AG04449 (cell line): ENCODE measurements around the gene DIO3.

Source experiments
- CTCF ChIA-PET: fragments of 350-600 bp; formaldehyde crosslinking; extraction: SDS; loops from one replicate; lab custom pipeline; 2021; ENCODE audit warnings: antibody characterized with exemption; lab: Yijun Ruan, JAX
- POLR2A ChIA-PET: fragments of 400-600, 350-600 bp; formaldehyde crosslinking; extraction: SDS; loops from one replicate; lab custom pipeline; 2020; ENCODE audit warnings: antibody characterized with exemption, inconsistent platforms; lab: Yijun Ruan, JAX
- DNase-seq: peaks from one replicate; pipeline ENCODE4 v3.0.0-alpha.2; 2010; ENCODE audit warnings: low read depth, low spot score
- H3K4me3 ChIP-seq: 2 replicates; pipeline ENCODE4 v1.5.1; 2011; ENCODE audit warnings: low read depth, mild to moderate bottlenecking, control low read depth, low read length
- CTCF ChIP-seq: IDR thresholded peaks from one replicate; pipeline ENCODE4 v1.5.1; 2011; ENCODE audit warnings: mild to moderate bottlenecking, moderate library complexity, low read length, control low read depth, inconsistent platforms; ENCODE audit not compliant: insufficient read depth; ENCODE audit errors: missing control alignments

DIO3 gene

DNA sequence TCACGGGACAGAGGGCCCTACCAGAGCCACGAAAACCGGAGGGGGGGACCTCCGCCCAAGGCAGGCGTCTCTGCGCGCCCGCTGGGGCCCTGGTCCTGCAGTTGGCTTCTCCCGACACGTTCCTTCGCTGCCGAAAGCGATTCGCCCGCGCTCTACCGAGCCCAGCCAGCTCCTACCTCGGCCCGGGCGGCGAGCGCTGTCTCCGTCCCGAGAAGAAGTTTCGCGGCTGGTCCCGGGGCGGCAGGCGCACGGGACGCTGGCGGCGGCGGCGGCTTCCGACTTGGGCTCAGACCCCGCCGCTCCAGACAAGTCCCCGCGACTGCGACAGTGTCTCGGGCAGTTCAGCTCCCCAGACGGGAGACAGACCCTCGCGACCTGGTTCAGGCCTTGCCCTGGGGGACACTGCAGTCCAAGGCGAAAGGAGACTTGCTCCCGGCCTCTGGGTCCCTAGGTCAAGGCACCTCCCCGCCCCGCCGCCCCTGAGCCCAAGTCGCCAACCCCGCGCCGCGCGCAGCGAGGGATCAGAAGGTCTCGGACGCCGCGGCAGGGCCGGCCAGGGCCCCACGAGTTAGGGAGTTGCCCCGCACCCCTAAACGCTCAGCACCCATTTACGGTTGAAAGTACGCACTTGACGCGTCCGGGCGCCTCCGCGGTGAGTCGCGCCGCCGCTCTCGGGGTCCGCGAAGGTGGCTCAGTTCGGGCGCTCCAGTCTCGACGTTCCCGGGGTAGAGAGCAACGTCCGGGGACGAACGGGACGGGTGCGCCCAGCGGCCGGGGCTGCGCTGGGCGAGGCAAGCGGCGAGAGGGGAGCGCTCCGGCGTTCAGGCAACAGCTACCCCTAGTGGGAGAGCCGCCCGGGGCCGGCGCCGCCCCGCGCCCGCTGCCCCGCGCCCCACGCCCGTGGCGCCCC, 1.4 kb upstream of the DIO3 start:
- ChIA-PET CTCF (no interaction called here), POLR2A (no interaction called here)
- TF ChIP-seq CTCF, result no peak
- no peak overlapping the region for H3K4me3 ChIP-seq
- DNase-seq, result no peak

DNA sequence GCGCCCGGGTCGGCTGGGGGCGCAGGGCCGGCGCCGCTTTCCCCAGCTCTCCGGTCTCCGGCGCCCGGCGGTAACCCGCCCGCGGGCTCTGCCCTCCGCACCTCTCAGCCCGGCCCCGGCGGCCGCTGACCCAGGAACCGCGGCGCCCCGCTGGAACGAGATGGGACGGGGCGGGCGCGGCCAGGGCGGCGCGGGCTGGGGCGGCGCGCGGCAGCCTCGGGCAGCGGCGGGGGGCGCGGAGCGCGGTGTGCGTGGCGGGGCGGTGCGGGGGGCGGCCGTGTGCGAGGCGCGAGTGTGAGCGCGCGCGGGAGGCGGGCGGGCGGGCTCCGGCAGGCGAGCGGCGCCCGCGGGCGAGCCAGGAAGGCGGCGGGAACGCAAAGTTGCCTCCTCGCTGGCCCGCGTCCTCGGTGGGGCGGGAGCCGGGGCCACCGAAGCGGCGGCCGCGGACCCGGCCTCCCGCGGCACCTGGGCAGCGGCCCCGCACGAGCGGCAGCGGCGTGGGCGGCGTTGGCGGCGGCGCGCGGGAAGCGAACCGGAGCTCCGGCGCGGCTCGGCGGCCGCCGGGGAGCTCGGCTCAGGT, 671 bp upstream of the DIO3 start:
- DNase-seq, result no peak
- TF ChIP-seq CTCF, result no peak
- POLR2A ChIA-PET, result no interaction called here
- CTCF ChIA-PET, result no interaction called here
- no peak overlapping the region for H3K4me3 ChIP-seq

DNA sequence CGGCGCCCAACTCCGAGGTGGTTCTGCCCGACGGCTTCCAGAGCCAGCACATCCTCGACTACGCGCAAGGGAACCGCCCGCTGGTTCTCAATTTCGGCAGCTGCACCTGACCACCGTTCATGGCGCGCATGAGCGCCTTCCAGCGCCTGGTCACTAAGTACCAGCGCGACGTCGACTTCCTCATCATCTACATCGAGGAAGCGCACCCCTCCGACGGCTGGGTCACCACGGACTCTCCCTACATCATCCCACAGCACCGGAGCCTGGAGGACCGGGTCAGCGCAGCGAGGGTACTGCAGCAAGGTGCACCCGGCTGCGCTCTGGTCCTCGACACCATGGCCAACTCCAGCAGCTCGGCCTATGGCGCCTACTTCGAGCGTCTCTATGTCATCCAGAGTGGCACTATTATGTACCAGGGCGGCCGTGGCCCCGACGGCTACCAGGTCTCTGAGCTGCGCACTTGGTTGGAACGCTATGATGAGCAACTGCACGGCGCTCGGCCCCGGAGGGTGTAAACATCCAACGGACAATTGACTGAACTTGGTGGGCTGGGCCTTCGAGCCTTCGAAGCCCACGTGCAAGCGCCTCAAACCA, 699 bp downstream of the DIO3 start:
- CTCF ChIA-PET, result no interaction called here
- no peak overlapping the region for H3K4me3 ChIP-seq
- POLR2A ChIA-PET, result no interaction called here
- no peak for DNase-seq
- no peak for TF ChIP-seq CTCF

GRCh38 chr14:101562659-101563351, 1.5 kb downstream of the DIO3 start:
- ChIA-PET POLR2A (no interaction called here), CTCF (no interaction called here)
- no peak for DNase-seq
- H3K4me3 ChIP-seq, result no peak overlapping the region
- no peak for TF ChIP-seq CTCF

DNA sequence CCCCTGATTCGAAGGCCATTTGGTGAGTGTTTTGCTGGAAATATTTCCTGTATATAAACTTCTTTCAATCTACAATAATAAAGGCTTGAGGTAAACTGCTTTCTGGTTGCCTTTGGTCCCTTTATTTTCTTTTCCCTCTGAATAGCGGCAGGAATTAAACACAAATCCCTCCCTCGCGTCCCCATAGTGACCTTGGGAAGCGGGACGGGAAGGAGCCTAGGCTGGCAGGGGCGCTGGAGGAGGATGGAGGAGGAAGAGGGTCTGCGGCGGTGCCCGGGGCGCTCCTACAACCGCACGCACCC, 2.0 kb downstream of the DIO3 start:
- no peak overlapping the region for H3K4me3 ChIP-seq
- ChIA-PET POLR2A (no interaction called here), CTCF (no interaction called here)
- DNase-seq, result no peak
- no peak for TF ChIP-seq CTCF
